Psoas muscle (tissue), 8 donors: Measurements from ENCODE around the gene INO80B. TPM values are rescaled to one million over a fixed set of nuclear protein-coding genes. Genes with fewer than 3 reads are reported as not detected.

Source experiments
- ATAC-seq, 4 donors: fragments of 200-7000 bp; cut with Tn5 transposase; one replicate each; pipeline ENCODE4 v1.9.1; 2020; ENCODE audit warnings: moderate library complexity in 3 of 4, mild to moderate bottlenecking in 2 of 4
- DNase-seq, 2 donors: peaks; one replicate each; pipeline ENCODE4 v3.0.0-alpha.2; 2020
- H3K27ac ChIP-seq: fragments of 200-600 bp; one replicate; pipeline ENCODE4 v1.8.0; 2022
- H3K27me3 ChIP-seq, 3 donors: fragments of 200-600 bp in 1 of 3; one replicate each; pipeline versions ENCODE4 v1.6.1 to v1.8.0; 2013 to 2022; ENCODE audit warnings: low read length in 2 of 3, mild to moderate bottlenecking in 2 of 3, moderate library complexity in 1 of 3; ENCODE audit not compliant: insufficient read depth in 3 of 3
- H3K36me3 ChIP-seq, 2 donors: fragments of 200-600 bp in 1 of 2; one replicate each; pipeline versions ENCODE4 v1.6.1 to v1.8.0; 2013 to 2022; ENCODE audit warnings: low read depth in 1 of 2, mild to moderate bottlenecking in 1 of 2, moderate library complexity in 1 of 2; ENCODE audit not compliant: insufficient read depth in 1 of 2
- H3K4me1 ChIP-seq: fragments of 200-600 bp; one replicate; pipeline ENCODE4 v1.8.0; 2022
- H3K4me3 ChIP-seq: fragments of 200-600 bp; one replicate; pipeline ENCODE4 v1.8.0; 2022; ENCODE audit warnings: mild to moderate bottlenecking
- H3K9me3 ChIP-seq: fragments of 200-600 bp; one replicate; pipeline ENCODE4 v1.8.0; 2022
- WGBS, 3 donors: extraction: QIAGEN DNeasy Blood & Tissue Kit; methylation state at CpG; one replicate each; pipeline versions ENCODE4 v1.1.6 to v1.1.7; 2013; 5-methylcytosine and 5-hydroxymethylcytosine counted together
- intact Hi-C, 2 donors: fragments of 100-400 bp; cut with DNase I; formaldehyde crosslinking; loops; one replicate each; pipeline versions ENCODE4 v1.11.0 to v1.14.2; 2022
- polyA plus RNA-seq, 3 donors: library from polyadenylated mRNA; stranded (reverse); fragments of 200-250 nt; gene quantifications; one replicate each; pipeline ENCODE4 v1.2.3, GENCODE V29; 2013
- total RNA-seq, 4 donors: library from RNA; stranded (reverse); fragmentation: NEBNext Ultra II Directional in 2 of 4; extraction: Animal tissue kit (Norgen Biotek cat#: 25700) in 2 of 4; gene quantifications; one replicate each; pipeline versions ENCODE4 v1.2.1 to v1.2.4, GENCODE V29; 2021 to 2023
- TF ChIP-seq, protein P1 (sequence below): fragments of 200-600 bp; IDR thresholded peaks from one replicate; pipeline ENCODE4 v1.8.0; 2022; ENCODE audit warnings: antibody characterized with exemption
- donor health status: healthy with polysubstance abuse.
- donor health status: DM: no; HTN: no; CAD: no; lungs with moderate emphysema.
- donor health status: Bipolar disorder and iron deficiency.
- donor health status: healthy.
- donor health status: DM: yes; HTN: yes; CAD: no.
- donor health status: DM: no; HTN: no; CAD: no.
- donor health status: DM: no; HTN: no; CAD: no.
- donor health status: DM: yes; HTN: yes; CAD: no.

INO80B gene
- total and polyA plus RNA-seq, 7 donors: 23.6 to 61.1 (median 31.8) TPM

DNA sequence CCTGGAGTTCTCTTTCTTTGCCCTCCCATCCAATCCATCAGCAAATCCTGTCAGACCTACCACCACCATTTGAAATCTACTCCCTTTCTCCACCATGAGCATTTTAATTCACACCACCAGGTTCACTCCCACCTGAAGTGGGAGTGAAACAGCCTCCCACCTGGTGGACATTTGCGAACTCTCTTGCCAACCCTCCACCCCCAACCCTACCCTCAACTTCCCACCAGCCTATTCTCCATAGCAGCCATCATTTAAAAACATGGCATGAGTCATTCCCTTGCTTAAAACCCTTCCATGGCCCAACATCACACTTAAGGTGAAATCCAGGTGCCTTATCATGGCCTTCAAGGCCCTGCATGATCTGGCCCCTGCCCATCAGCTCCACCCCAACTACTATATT is 16.6 kb upstream of the INO80B start:
- H3K27me3 ChIP-seq: peaks cover 0 to 24% (median 19%) of the 10 kb centered on the region in 3 donors

DNA sequence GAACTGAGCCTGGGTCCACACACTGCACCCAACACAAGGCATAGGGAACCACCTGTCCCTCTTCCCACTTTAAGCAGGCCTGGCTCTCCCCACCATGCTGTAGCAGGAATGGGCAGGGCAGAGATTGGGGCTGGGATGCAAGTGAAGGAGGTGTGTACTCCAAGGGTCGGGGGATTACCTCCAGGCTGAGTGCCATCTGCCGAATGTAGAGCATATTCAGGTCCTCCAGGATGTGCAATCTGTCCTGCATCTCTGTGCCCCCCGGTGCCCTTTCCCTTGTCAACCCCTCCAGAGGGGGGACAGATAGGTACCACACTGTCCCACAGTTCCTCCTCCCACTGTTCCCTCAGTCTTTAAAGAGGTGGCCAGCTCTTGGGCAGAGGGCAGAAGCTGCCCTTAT is 15.5 kb upstream of the INO80B start:
- 14 to 22% (median 21%) methylated on average over 3 of the region's 3 CpGs for WGBS, 3 donors
- Histone ChIP-seq H3K27me3 (peaks cover 0 to 30% (median 19%) of the 10 kb centered on the region in 3 donors), H3K4me1 (no peaks in the 10 kb centered on the region), H3K36me3 (no peaks in the 10 kb centered on the region), H3K27ac (no peak overlapping the region), H3K9me3 (no peaks in the 10 kb centered on the region), H3K4me3 (peak overlapping the region; percentile 64)
- DNase-seq (no peak), ATAC-seq (peak in 1 of 4 donors; percentile 1)
- TF ChIP-seq, protein P1, sequence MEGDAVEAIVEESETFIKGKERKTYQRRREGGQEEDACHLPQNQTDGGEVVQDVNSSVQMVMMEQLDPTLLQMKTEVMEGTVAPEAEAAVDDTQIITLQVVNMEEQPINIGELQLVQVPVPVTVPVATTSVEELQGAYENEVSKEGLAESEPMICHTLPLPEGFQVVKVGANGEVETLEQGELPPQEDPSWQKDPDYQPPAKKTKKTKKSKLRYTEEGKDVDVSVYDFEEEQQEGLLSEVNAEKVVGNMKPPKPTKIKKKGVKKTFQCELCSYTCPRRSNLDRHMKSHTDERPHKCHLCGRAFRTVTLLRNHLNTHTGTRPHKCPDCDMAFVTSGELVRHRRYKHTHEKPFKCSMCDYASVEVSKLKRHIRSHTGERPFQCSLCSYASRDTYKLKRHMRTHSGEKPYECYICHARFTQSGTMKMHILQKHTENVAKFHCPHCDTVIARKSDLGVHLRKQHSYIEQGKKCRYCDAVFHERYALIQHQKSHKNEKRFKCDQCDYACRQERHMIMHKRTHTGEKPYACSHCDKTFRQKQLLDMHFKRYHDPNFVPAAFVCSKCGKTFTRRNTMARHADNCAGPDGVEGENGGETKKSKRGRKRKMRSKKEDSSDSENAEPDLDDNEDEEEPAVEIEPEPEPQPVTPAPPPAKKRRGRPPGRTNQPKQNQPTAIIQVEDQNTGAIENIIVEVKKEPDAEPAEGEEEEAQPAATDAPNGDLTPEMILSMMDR: no peak
- intact Hi-C loops: no loop called here

More for the DNA sequence above, 16.6 kb upstream of the INO80B start:
- 83 to 93% (median 92%) methylated on average over 1 of the region's 1 CpG for WGBS, 3 donors
- TF ChIP-seq, protein P1: no peak
- DNase-seq (no peak), ATAC-seq (no peak)
- intact Hi-C loops: no loop called here
- H3K27ac ChIP-seq: no peak overlapping the region
- H3K4me1 ChIP-seq: no peaks in the 10 kb centered on the region
- no peak overlapping the region for H3K4me3 ChIP-seq
- no peaks in the 10 kb centered on the region for H3K9me3 ChIP-seq
- no peaks in the 10 kb centered on the region for H3K36me3 ChIP-seq

DNA sequence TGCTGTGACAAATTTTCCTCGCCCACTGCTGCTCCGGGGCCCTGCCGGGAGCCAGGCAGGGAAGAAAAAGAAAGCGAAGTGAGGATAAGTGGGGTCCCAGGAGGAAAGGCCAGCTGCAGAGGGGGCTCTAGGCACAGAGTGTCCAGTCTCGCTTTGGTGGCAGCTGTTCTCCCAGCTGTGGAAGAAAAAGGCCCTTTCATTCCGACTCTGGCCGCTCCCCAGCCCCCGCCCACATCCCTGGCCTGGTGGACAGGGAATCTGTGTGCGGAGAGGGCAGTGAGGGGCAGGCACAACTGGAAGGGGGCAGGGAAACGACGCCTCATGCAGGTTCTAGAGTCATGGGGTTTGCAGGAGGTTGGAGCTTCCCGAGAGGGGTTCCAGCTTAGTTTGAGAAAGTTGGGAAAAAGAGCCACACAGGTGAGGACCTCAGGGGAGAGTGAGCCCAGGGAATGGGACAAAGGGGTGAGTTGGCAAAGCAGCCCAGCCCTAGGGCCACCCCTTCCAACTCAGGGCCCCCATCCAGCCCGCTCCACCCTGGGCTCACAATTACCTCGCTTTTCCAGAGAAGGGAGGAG is 15.0 kb upstream of the INO80B start:
- DNase-seq (peak; percentile 80 to 83), ATAC-seq (peak; percentile 66 to 72 (median 69))
- Histone ChIP-seq H3K27ac (peak overlapping the region; percentile 70), H3K9me3 (no peaks in the 10 kb centered on the region), H3K4me3 (peak overlapping the region; percentile 64), H3K4me1 (no peaks in the 10 kb centered on the region), H3K36me3 (no peaks in the 10 kb centered on the region), H3K27me3 (peaks cover 0 to 30% (median 19%) of the 10 kb centered on the region in 3 donors)
- TF ChIP-seq, protein P1: no peak
- 6 to 11% (median 11%) methylated on average over 9 to 14 of the region's 14 CpGs for WGBS, 3 donors
- intact Hi-C loops: no loop called here

DNA sequence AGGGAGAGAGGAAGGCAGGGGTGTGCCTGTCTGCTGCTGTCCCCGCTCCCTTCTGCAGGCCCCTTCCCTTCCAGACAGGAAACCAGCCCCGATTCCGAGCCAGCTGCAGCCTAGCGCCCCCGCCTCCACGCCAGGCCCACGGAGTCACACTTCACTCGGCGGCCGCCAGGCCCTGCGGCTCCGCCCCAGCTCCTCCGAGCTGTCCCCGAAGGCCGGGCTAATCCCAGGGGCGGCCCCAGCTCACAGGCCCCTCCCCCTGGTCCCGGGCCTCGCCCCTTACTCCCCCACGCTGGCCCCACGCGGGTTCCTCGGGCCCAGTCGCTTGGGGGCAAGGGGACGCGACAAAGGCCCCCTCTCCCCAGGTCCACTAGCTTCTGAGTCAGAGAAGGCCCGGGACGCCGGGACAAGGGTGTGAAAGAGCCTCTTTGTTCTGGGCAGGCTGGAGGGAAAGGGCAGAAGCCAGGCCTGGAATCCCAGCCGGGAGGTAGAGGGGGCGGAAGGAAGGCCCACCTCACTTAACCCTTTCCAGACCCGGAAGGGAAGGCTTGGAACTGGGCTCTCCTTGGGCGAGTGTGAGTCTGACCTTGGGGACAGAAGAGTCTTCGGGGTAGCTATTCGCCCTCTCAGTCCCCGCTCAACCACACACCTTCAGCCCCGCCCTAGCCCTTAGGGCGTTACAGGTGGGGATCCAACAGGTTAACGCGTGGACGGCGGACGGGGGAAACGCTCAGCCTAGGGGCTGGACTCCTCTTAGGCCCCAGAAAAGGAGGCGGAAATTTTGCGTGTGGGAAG is 14.3 kb upstream of the INO80B start:
- WGBS, 3 donors: 9 to 14% (median 9%) methylated on average over 35 to 45 of the region's 45 CpGs
- peaks cover 0 to 30% (median 19%) of the 10 kb centered on the region in 3 donors for H3K27me3 ChIP-seq
- H3K27ac ChIP-seq: peak overlapping the region; percentile 70
- DNase-seq (peak; percentile 89 to 92), ATAC-seq (peak; percentile 91 to 94 (median 94))
- intact Hi-C loops: no loop called here
- H3K36me3 ChIP-seq: no peaks in the 10 kb centered on the region
- peak overlapping the region; percentile 64 for H3K4me3 ChIP-seq
- no peaks in the 10 kb centered on the region for H3K9me3 ChIP-seq
- no peaks in the 10 kb centered on the region for H3K4me1 ChIP-seq
- TF ChIP-seq, protein P1: peak; percentile 17
